NCI-H187 (cell line): ENCODE data around the gene DLGAP3.

Experiments
- DNase-seq, 2 experiments: peaks; one replicate each; lab custom pipeline; 2025; lab: John Stamatoyannopoulos, UW

DLGAP3 gene

DNA sequence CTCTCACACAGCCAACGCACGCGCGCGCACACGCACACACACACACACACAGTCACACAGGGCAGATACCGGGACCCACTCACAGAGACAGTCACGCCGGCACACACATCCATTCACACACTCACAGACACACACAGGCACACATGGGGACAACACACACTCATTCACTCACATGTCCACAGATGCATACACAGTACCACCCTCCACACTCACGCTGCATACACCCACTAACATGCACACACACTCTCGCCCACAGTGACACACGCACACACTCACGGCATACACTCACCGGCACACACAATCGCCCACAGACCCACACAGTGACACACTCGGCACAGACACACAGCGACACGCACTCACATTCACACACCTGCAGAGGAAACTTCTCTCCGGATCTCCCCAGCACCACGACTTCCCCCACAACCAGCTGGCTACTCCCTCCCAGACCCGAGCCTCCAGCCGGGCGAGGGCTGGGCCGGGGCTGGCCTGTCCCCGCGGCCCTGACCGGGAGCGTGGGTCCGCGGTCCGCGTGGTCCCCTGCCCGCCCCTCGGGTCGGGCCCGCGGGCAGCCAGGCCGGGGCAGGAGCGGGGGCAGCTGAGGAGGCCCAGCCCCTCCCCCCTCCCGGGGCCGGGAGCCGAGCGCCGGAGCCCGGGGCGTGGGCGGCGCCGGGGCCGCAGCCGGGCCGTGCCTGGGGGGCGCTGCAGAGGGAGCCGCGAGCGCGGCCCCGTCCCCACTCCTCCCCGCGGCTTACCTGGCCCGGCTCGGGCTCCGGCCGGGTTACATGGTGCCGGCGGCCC lies 552 bp downstream of the DLGAP3 start:
- DNase-seq: no peak

DNA sequence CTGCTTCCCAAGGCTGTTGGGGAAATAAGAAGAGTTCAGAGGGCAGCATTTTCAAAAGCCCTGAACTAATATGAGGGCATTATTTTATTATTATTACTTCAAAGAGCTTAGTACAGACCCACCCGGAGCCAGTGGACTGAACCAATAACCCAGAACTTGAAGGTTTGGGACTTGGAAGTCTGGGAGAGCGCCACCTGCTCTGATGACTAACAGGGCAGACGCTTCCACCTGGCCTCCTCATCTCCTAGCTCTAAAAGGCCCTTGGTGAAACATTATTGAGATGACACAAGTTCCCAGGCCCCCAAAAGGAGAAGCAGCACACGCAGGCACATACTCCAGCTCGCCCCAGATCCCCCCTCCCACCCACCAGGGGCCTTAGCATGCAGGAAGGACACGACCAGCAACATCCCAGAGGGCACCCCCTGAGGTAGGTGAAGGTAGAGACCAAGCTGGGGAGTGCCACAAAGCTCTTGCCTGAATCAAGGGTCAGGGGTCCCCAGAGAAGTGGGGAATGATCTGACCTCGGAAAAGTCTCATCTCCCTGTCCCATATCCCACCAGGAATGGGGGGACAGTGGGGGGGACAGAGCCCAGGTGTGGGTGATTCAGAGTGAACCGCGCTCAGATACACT lies 1.3 kb downstream of the DLGAP3 start:
- DNase-seq: no peak

DNA sequence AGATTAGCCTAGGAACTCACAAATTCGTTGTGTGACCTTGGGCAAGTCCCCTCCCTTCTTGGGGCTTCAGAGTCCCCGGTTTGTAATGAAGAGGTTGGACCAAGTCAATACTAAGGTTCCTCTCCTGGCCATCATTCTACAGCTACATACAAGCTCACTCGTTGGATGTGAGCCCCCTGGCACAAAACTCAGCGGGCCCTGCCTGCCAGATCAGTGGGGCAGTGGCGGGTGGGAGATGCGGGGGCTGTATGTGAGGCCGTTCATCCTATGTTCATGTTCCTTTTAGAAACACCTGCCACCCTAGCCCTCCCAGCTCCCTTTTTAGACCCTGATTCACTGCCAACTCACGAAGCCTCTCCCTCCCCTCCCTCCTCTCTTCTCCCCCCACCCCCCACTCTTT lies 2.1 kb downstream of the DLGAP3 start:
- no peak for DNase-seq

DNA sequence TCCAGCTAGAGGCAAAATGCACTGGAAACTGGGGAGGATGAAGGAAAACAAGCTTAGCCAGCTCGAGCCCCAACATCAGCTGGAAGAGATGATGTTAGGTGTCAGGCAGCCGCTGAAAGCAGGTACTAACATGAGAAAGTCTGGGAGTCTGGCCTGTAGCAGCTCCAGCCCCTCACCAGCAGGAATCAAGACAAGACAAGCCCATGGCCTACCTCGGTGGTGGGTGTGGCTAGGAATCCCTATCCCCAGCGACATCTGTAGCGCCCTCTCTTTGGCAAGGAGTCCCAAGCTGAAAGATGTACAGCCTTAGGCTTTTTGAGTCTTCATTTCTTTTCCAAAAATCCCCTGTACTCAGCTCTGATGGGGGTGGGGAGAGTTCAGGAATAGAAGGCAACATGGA lies 2.6 kb downstream of the DLGAP3 start:
- no peak for DNase-seq

DNA sequence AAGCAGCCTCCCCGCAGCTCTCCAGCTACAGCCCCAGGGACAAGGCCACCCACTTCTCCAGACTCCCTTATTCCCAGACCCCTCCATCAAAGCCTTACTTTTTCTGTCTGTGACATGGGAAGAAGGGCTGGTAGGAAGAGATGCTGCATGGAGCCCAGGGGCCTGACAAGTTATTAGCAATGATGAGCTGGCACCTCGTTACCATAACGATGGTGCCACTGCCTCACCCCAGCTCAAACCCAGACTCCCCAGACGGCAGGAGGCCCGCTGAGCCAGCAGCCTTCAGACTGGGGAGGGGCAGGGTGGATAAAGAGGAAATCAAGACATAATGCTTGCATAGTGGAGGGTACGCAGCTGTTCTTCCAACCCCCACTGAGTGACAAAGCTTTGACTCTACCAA lies 3.3 kb downstream of the DLGAP3 start:
- no peak for DNase-seq

GRCh38 chr1:34925730-34926129 lies 3.7 kb downstream of the DLGAP3 start:
- no peak for DNase-seq

- no peak for DNase-seq
Measured at GRCh38 chr1:34924759-34925555, 4.5 kb downstream of the DLGAP3 start.

GRCh38 chr1:34923490-34923889 lies 6.0 kb downstream of the DLGAP3 start:
- DNase-seq: no peak

DNA sequence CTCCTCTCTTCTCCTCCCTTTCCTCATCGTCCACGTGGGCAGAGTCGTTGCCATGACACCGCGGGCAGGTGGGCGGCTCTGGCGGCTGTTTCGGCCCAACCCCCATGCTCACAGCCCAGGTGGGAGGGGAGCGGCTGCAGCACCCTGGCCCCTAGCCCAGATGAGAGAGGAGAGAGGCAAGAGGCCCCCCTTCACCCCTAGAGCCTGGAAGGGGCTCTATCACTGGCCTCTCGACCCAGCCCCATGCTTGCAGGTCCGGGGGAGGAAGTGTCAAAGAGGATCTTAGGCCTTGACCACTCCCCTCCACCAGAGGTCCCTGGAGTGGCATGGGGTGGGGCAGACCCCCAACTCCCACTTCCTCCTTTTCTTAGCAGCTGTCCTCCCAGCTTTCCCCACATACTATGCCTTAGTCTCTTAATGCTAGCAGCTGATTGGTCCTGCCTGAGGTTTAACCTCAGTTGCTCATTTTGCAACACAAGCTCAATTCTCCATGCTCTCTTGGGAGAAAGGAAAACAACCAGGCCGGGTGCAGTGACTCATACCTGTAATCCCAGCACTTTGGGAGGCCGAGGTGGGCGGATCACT lies 10.4 kb downstream of the DLGAP3 start:
- no peak for DNase-seq

DNA sequence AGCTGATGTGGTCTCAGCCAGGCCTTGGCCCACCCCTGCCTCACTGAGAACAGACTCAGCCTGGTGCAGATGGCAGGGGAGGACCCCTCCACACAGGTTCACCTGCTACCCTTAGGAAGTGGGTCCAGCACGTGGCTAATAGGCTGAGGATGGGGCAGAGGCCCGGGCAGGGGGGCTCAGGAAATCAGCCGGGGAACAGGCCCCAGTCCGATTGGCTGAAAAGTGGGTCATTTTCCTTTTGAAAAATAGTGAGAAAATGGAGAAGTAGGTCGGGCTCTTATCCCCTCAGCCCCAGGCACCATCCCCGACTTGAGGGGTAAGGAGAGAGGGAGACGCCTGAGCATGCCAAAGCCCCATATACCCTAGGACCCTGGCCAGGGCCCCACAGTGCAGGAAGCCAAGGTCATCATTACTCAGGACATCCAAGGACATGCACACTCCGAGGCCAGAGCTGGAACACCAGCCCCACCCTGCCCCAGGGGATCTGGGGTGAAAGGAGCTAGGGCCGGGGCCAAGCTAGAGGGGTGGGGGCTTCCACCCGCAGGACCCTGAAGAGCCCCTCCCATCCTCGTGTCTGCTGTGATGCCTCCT lies 11.0 kb downstream of the DLGAP3 start:
- DNase-seq: no peak

DNA sequence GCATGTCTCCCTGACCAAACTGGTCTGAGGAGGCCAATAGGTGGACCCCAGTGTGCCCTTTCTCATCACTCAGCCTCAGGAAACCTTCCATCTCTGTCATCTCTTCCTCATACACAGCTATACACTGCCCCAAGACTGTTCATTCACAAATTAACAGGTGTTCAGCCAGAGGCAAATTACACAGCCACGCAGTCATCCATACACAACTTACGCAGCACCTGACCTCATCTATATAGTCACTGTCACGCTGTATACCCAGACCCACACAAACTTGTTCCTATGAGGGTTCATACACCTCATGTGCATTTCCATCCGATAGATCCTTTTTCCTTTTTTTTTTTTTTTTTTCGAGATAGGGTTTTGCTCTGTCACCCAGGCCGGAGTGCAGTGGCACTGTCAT lies 12.4 kb downstream of the DLGAP3 start:
- DNase-seq: no peak

- no peak for DNase-seq
Measured at GRCh38 chr1:34916104-34916503, 13.3 kb downstream of the DLGAP3 start.

DNA sequence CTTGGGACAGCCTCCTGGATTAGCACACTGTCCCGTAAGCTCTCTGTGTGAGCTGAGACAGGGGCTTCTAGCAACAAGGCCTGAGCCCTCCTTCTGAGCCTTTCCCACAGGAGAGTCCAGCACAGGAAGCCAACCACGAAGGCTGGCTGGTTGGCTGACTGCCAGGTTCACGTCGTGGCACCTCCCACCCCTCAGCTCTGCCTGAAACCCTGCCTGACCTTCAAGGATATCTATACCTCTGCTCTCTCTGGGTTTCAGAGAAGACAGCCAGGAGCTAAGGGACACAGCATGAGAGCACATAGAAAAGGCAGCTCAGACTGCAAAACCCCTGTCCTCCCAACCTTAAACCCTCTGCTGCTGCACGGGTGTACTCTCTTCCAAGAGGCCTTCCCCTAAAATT lies 13.9 kb downstream of the DLGAP3 start:
- no peak for DNase-seq

- DNase-seq: no peak
Measured at GRCh38 chr1:34914958-34915357, 14.5 kb downstream of the DLGAP3 start.

GRCh38 chr1:34911465-34911864 lies 18.0 kb downstream of the DLGAP3 start:
- no peak for DNase-seq

GRCh38 chr1:34910425-34910824 lies 19.0 kb downstream of the DLGAP3 start:
- DNase-seq: no peak

DNA sequence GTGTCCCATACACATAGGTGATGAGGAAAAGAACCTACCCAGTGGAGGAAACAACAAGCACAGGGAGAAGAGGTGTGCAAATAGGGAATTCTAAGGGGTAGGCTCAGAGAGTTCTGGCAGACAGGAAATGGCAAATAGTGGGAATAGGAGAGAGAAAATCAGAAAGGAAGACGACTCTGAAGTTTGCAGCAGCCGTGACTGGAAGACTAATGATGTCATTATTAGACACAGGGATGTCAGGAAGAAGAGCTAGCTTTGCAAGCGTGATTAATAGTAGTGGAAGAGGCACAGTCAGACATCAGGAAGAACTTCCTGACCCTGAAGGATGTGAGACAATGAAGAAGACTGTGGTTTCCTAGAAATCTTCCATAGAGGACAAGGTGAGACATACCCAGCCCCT lies 21.1 kb downstream of the DLGAP3 start:
- no peak for DNase-seq

DNA sequence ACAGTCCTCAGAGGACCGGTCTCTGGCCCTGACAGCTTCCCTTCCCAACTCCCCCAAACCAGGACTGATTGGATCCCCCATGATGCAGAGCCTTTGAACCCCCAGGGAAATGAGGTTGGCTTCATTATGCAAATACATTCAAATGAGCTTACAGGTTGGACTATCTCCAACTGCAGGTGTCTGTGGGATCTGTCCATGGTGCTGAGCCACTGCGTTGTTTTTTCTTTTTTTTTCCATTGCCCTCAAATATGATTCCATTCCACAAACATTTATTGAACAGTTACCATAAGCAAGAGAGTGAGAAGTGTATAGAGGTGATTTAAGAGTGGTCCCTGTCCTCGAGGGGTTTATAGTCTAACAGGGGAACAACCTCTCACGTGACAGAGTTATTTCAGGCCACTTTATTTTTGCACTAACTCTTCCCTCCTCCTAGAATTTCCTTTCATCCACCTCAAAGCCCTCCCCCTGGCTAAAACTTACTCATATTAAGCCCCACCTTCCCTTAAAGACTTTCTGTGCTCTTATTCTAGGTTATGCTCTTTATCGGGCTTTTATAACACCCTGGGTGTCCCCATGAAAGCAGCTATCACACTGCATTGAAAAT lies 21.9 kb downstream of the DLGAP3 start:
- no peak for DNase-seq

DNA sequence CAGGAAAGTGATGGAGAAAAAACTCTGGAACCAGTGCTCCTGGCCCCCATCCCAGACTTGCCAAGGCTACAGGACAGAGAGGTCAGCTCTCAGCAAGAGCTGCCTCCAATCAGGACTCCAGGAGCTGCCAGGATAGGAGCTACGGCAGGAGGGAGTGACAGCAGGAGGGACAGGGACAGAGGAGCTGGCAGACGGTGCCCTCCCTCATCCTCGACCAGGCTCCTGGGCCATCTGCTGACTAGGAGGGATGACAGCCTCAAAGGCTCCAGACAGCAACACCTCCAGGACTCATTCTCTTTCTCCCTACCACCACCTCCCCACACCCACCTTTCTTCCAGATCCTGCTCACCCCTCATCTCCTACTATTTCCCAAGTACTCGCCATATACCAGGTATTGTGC lies 22.7 kb downstream of the DLGAP3 start:
- no peak for DNase-seq

GRCh38 chr1:34906222-34906621 lies 23.2 kb downstream of the DLGAP3 start:
- DNase-seq: no peak

- no peak for DNase-seq
Measured at GRCh38 chr1:34905098-34905459, 24.4 kb downstream of the DLGAP3 start.
